Body of pancreas (tissue), 4 donors: Measurements from ENCODE around the gene NCOA1.

ENCODE experiments used
- POLR2A ChIP-seq, 3 donors: fragments of 450-650 bp; IDR thresholded peaks; one replicate each; pipeline ENCODE4 v1.6.1; 2016; ENCODE audit warnings: antibody characterized with exemption in 3 of 3, mild to moderate bottlenecking in 2 of 3
- TF ChIP-seq, protein P1 (sequence below), 7 experiments: fragments of 450-650 bp in 4 of 7; fragments of 200-600 bp in 3 of 7; sonication (generic) in 3 of 7; IDR thresholded peaks; one replicate each; pipeline ENCODE4 v1.5.1; 2016 to 2019; ENCODE audit warnings: antibody characterized with exemption in 7 of 7

- no peak for TF ChIP-seq POLR2A (IDR thresholded peaks at IDR 0.05)
- TF ChIP-seq, protein P1, sequence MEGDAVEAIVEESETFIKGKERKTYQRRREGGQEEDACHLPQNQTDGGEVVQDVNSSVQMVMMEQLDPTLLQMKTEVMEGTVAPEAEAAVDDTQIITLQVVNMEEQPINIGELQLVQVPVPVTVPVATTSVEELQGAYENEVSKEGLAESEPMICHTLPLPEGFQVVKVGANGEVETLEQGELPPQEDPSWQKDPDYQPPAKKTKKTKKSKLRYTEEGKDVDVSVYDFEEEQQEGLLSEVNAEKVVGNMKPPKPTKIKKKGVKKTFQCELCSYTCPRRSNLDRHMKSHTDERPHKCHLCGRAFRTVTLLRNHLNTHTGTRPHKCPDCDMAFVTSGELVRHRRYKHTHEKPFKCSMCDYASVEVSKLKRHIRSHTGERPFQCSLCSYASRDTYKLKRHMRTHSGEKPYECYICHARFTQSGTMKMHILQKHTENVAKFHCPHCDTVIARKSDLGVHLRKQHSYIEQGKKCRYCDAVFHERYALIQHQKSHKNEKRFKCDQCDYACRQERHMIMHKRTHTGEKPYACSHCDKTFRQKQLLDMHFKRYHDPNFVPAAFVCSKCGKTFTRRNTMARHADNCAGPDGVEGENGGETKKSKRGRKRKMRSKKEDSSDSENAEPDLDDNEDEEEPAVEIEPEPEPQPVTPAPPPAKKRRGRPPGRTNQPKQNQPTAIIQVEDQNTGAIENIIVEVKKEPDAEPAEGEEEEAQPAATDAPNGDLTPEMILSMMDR (IDR thresholded peaks at IDR 0.05) = no peak
Observed at GRCh38 chr2:24453379-24454073, 37.5 kb upstream of the NCOA1 start.
